Measurements from ENCODE around the gene MAPKAP1.

DNA sequence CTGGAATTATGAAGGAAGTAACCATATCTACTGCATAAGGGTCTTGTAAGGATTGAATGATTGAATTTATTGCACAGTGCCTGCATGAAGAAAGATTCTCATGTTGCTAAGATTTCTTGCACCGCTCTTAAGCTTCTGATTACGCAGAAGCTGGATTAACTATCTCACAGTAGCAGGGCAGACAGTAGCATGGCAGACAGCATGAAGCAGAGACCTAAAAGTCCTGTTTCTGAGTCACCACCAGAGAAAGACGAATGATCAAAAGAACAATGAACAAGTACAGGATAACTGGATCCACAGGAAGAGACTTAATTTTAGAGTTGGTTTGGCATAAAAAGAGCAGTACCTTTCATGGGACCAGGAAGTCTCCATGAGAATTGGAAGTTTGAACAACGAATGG is 142.4 kb downstream of the MAPKAP1 start:
- no peak for TF ChIP-seq EP300 (IDR thresholded peaks at IDR 0.05)
- TF ChIP-seq, protein P1, sequence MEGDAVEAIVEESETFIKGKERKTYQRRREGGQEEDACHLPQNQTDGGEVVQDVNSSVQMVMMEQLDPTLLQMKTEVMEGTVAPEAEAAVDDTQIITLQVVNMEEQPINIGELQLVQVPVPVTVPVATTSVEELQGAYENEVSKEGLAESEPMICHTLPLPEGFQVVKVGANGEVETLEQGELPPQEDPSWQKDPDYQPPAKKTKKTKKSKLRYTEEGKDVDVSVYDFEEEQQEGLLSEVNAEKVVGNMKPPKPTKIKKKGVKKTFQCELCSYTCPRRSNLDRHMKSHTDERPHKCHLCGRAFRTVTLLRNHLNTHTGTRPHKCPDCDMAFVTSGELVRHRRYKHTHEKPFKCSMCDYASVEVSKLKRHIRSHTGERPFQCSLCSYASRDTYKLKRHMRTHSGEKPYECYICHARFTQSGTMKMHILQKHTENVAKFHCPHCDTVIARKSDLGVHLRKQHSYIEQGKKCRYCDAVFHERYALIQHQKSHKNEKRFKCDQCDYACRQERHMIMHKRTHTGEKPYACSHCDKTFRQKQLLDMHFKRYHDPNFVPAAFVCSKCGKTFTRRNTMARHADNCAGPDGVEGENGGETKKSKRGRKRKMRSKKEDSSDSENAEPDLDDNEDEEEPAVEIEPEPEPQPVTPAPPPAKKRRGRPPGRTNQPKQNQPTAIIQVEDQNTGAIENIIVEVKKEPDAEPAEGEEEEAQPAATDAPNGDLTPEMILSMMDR (IDR thresholded peaks at IDR 0.05), result no peak
- TF ChIP-seq POLR2AphosphoS5 (IDR thresholded peaks at IDR 0.05), result no peak

All from suprapubic skin (tissue), 4 donors.